Measurements from ENCODE around the gene ZMYM2.
A peak's percentile ranks its signal among the peaks of the same experiment; 100 is the strongest.
"Not testable (repeated sequence)": the region's sequence is repeated elsewhere in the genome, so short reads cannot be mapped to it uniquely, and the experiment has no call there.

The ZMYM2 gene

DNA sequence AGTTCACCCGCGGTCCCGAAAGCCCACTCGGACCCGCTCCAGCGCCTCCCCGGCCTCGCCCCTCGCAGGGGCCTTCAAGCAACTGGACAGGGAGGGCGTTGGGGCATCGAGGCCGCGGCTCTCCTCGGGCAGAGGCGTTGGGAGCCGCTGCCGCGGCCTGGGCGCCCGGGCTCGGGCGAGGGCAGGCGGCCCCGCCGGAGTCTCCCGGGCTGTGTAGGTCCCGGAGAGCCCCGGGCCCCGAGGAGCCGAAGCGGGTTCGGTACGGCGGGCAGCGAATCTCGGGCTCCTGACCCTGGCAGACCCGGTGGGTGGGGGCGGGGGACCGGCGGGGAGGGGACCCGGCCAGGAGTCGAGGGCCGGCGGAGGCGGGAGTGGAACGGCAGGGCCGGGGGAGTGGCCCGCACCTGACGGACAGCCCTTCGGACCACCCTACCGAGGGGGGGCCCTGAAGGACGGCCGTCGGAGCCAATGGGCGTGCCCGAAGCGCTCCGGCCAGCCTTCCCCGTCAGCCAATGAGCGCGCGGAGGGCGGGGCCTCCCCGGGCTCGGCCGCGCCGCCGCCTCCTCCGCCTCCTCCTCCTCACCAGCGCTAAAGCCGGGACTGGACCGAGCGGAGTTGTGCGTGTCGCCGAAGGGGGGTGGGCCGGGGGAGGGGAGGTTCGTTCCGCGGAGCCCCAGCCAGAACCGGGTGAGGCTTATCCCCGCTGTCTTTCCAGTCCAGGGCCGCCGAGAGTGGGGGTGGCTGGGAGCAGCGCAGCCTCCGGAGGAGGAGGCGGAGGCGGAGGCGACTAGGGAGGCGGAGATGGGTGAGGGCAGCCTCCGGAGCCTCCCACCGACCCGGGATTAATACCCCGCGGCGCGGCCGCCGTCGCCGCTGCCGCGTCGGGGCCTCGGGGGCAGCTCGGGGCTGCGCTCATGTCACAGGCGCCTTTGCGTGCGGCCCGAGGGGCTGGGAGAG, at the start of gene ZMYM2:
Gene ZMYM2 (plus strand): TSS at position 573 of the 957 bp plus-strand sequence. CDS start 34,346 bp downstream, outside the sequence.
- DNase-seq, result peak; percentile 95 to 99

DNA sequence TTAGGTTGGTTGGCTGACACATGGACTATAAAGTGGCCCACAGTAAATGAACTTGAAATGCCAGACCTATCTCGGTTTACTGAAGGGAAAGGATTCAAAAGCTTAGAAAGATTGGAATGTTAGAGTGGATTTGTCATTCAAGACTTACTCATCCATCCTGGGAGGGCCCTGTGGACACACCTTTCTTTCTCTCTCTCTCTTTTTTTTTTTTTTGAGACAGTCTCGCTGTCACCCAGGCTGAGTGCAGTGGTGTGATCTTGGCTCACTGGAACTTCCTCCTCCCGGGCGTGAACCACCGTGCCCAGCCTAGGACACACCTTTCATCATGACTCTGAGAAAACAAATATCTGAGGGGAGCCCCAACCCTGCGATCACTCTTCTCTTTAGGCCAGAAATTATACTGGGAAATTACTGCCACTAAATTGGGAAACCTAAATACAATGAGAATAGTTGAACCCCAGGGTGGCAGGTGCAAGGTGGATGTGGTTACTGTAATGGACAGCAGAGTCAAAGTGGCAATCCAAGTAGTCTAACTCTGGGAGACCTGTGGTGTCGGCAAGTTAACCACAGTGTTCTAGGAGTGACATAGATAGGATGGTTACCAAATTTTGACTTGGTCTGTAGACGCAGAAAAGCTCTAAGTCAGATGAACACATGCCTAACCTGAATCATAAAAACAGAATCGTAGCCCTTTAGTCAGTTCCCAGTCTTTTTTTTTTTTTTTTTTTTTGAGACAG, 48.0 kb upstream of the ZMYM2 start:
- DNase-seq, result no peak

DNA sequence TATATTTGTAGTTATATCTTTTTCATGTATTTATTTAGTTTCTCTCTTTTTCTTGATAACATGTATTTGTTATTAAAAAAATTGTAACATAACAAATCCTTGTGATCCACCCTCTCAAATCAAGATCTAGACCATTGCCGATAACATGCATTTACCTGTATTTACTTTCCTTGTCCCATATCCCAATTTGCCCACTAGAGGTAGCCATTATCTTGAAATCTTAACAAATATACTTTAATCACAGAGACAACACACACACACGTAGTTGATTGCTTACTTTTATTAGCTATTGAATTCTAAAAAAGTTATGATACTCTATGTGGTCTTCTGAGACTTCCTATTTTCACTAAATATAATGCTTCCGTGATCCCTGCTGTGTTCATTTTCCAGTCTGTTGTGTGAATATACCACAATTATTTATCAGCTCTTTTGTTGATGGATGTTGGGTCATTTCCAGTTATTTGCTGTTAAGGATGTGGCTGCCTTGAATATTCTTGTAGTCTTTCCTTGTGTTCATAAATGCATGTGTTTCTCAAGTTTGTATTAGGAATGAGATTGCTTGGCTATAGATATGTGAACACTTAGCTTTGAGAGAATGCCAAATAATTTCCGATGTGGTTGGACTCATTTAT, 31.3 kb upstream of the ZMYM2 start:
- no peak for DNase-seq

DNA sequence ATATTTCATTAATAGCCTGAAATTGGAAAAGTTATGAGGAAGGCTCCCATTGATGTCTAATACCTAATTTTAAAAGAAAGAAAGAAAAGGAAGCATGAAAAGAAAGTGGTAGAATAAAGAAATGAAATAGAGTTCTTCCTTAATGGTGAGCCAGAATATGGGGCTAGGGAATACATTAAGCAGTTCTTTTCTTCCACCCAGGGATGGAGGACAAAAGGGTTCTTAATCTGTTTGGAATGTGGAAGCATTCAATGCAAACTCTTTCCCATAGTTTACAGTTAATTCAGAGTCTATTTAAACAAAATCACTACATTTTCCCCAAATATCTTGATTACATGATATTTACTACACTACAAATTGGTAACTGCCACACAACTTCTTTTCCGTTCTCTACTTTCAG, 18.4 kb upstream of the ZMYM2 start:
- no peak for DNase-seq

DNA sequence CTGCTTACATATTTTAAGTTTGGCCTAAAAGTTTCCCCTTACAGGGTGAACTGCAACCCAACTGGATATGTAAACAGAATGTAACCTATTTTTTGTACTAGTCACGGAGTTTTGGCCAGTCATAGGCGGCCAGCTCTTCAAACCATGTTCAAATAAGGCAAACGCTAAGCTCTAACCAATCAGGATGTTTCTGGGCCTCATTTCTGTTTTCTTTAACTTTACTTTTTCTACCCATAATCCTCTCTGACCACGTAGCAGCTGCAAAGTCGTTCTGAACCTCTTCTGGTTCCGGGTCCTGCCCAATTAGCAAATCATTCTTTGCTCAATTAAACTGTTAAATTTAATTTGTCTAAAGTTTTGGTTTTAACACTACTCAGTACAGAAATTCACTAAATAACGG, 8.2 kb upstream of the ZMYM2 start:
- no peak for DNase-seq

DNA sequence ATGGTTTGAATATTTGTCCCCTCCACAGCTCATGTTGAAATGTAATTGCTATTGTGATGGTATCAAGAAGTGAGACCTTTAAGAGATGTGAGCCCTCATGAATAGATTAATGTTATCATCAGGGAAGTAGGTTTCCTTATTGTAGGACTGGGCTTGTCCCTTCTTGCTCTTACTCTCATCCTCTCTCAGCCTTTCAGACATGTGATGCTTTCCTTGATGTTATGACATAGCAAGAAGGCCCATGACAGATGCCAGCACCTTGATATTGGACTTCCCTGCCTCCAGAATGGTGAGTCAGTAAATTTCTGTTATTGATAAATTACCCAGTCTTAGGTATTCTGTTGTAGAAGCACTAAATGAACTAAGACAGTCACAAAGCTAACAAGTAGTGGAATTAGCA, 5.7 kb upstream of the ZMYM2 start:
- no peak for DNase-seq

DNA sequence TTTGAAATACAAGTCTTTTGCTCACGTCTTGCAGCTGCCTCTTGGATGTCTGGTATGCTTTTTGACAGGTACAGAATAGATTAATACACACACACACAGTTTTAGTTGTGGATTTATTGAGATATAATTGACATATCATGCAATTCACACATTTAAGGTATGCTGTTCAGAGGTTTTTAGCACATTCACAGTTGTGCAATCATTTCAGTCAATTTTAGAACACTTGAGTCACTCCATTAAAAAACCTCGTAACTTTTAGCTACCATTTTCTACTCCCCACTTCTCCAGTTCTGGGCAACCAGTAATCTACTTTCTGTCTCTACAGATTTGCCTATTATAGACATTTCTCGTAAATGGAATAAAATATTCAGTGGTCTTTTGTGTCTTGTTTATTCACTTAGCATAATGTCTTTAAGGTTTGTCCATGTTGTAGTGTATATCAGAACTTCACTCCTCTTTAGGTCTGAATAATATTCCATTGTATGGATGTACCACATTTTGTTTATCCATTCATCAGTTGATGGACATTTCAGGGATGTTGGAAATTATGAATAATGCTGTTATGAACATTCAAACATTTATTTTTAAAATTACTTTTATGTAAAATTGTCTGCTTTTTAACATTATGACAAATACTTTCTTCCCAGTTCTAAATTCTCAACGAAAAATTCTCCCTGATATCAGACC, 2.5 kb upstream of the ZMYM2 start:
- no peak for DNase-seq

DNA sequence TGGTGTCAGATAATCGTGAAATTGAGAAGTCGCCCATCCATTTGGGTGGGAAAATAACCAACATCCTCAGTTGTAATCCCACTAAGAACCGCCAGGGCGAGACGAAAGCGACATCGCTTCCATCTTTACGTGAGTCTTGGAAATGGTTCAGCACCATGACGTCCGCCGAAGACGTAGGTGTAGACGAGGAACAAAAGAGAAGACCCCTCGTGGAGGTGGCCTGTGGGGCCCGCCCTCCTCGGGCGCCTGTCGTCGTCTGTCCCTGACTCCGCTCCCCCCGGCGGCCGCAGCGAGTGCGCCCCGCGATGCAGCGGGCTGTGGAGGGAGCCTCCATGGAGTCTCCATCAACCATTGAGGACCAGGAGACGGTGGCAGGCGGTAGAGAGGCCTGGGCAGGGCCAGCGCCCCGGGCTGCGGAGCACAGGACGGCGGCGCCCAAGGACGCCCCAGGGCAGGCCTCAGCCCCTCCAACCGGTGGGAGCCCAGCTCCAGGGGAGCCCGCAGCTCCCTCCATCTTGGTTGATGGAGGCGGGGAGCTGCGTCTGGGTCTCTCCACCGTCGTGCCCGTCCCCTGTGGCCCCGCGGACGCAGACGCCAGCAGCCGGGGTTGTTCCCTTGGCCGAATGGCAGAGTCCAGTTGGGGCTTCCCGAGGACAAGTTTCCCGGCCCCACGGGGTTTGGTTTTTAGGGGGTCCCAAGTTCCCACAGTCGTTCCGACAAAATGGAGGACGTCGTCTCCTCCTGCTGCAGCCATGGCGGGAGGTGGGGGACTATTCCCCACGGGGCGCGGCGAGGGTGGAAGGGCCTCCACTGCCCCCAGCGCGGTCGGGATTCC, 990 bp upstream of the ZMYM2 start:
- DNase-seq, result peak; percentile 68 to 87

DNA sequence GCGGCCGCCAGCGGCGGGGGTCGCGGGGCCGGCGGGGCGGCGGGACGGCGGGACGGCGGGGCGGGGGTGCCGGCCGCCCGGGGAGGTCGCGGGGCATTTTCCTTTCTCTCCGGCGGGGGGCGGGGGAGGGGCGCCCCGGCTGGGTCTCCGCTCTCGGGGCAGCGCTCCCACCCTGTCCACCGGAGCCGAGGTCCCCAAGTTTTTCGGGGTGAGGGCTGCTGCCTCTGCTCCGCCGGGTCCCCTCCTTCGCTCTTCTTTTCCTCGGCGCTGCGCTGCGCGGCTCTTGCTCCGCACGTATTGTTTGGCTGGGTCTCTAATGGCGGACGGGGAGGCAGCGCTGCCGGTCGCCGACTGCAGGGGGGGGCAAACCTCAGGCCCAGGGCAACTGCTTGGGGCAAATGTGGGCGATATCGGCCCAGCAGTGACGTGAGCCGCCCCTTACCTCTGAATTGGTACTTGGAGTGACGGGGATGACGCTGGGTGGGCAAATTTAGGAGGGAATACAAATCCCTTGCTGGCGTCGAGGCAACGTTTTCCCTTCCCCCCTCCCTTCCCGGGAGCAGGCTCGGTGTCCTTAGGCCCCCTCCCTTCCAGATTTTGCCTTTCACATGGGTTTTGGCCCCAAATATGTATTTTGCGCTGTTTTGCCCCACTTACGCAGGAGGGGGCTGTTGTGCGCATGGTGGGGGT, 759 bp downstream of the ZMYM2 start:
- peak; percentile 65 to 70 for DNase-seq

DNA sequence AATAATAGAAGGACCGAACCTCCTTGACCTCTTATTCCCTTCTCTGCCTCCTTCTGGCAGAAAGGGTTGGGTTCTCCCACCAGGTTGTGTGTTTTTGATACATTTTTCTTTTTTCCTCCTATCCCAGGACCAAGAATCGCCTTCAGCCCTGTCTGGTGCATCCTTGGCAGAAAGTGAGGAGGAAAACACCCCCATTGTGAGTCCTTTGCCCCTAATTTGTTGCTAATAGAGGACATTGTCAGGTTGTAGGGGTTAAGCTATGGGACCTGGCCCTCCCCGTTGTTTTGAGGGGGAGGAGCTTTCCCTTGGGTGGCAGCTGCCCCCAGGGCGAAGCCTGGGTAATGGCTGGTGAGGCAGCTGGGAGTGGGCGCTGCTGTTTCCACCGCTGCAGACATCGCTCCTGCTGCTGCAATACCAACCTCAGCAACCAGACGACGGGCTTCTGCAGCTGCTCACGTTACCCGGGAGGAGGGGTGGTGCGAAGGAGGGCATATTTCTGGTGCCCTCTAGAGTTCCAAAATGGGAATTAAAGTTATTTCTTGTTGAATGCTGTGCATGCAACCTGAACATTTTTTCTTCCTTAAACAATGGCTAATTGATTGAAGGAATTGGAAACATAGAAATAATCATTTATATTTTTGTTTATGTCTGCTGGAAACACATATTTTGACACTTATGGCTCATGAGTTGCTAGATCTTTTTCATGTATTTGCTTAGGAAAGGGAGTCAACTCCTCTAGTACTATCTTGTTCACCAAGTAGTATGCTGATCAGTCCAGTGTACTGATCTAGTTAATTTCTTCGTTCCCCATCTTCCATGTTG, 1.5 kb downstream of the ZMYM2 start:
- peak; percentile 73 to 91 for DNase-seq

DNA sequence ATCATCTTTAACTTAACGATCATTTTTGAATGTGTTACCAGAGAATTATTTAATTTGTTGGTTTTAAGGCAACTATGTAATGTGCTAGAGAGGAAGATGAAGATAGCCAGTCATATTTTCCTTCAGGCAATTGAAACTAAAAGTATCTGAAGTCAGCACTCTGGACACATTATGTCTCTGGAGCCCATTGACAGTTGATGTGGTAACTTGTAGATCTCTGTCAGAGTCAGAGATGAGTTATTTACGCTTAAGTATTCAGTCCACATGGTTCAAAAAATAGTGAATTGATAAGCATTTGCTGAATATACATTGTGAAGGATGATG, 2.1 kb downstream of the ZMYM2 start:
- DNase-seq, result no peak

DNA sequence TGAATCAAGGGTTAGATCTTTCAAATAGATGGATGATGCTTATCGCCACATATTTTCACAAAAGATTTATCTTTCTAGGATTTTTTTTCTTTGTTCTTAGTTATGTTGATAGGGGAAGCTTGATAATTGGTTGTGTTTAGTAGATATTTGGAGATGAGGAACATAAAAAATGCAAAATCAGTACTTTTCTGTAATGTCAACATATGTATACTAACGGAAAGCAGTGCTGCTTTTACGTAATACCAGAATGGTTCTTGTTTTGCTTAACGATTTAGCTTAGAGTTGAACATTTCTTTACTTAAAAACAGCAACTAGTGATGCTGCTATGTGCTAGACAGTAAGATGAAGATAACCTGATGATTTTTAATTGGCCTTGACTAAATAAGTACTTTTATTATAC, 3.0 kb downstream of the ZMYM2 start:
- no peak for DNase-seq

DNA sequence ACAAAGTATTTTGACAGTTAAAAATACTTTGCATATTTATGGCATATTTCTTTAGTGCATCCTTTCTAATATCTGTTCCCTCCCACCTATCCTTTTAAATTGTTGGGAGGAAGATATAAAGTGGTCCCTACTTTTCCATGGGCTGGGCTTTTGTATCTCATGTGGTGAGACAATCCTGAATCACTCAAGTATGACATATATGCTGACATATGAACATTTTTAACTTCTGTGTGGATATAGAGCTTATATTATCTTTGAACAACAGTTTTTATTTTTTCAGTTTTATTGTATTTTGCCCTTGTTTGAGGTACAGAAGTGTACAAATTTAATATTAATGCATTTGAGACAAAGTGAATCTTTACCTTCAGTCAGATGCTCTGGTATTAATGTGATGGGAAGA, 3.4 kb downstream of the ZMYM2 start:
- no peak for DNase-seq

DNA sequence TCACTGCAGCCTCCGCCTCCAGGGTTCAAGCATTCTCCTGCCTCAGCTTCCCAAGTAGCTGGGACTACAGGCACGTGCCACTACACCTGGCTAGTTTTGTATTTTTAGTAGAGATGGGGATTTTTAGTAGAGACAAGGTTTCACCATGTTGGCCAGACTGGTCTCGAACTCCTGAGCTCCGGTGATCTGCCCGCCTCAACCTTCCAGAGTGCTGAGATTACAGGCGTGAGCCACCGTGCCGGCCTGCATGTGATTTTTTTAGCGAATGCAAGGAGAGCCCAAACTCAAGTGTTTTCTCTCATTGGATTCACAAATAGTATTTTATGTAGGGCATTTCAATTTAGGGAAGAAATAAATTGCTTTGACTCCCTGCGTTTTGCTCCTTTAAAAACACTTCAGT, 4.4 kb downstream of the ZMYM2 start:
- DNase-seq, result no peak

DNA sequence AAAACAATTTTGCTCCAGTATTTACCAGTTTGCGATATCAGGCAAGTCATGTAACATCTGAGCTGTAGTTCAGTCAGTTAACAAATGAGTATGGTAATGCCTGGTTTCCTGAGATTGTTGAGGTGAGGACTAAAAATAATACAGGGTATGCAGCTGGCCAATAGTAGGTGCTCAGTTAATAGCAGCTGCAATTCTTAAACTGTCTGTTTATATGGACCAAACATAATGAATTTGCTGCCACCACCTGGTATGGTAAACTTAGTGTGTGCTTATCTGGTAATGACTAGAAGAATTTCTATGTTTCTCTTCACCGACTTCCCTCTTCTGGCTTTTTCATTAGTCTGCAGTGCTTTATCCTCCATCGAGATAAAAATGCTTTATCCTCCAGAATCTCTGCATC, 9.1 kb downstream of the ZMYM2 start:
- DNase-seq, result no peak

DNA sequence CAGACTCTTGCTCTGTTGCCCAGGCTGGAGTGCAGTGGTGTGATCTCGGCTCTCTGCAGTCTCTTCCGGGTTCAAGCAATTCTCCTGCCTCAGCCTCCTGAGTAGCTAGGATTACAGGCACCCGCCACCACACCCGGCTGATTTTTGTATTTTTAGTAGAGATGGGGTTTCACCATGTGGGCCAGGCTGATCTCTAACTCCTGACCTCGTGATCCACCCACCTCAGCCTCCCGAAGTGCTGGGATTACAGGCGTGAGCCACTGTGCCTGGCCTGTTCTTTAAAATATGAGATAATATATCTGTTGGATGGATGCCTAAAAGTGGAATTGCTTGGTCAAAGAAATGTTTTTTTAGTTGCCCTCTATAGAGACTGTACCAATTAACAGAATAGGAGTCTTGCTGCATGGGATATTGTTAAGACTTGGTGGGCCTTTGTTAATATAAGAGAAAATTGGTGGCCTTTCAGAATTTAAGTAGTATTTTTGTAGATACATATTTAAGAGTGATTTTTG, 16.0 kb downstream of the ZMYM2 start:
- not testable (repeated sequence) for DNase-seq

DNA sequence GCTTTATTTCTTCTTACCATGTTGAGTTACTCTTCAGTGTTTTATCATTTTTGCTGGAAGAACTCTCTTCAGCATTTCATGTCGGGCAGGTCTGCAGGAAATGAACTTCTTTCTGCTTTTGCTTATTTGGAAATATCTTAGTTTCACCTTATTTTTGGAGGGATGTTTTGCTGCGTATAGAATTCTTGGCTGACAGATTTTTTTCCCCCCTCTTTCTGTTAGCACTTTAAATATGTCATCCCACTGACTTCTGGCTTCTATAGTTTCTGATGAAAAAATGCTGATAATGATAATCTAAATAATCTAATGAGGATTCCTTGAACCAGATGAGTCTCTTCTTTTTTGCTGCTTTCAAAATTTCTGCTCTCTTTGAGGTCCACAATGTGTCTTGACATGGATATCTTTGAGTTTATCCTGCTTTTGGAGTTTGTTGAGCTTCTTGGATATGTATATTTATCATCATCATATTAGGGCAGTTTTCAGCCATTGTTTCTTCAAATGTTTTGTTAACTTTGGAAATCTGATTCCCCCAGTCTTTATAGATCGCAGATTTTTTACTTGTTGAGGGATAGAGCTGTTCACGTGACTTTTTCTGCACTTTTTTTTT, 20.4 kb downstream of the ZMYM2 start:
- DNase-seq, result no peak

DNA sequence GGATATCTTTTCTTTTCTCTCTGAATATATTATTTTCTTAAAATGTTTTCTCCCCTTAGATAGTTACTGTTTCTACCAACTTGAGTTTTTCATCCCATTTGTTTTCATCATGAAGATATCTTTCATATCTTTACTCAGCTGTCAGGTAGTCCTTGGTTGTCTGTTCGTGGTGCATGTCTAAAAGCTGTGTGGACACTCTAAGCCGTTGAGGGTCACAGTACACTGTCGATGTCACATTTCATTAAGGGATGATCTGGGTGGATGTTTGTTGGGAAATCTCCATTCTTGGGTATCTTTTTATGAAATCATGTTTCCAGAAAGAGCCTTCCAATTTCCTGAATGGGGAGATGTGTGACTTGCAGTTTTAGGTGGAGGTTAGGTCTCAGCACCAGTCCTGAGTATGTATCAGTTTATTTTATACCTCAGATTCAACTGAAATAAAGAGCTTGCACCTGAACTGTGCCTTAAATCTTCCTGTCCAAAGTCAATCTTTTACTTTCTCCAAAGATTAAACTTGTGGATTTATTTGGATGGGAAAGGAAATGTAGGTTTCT, 23.2 kb downstream of the ZMYM2 start:
- no peak for DNase-seq

DNA sequence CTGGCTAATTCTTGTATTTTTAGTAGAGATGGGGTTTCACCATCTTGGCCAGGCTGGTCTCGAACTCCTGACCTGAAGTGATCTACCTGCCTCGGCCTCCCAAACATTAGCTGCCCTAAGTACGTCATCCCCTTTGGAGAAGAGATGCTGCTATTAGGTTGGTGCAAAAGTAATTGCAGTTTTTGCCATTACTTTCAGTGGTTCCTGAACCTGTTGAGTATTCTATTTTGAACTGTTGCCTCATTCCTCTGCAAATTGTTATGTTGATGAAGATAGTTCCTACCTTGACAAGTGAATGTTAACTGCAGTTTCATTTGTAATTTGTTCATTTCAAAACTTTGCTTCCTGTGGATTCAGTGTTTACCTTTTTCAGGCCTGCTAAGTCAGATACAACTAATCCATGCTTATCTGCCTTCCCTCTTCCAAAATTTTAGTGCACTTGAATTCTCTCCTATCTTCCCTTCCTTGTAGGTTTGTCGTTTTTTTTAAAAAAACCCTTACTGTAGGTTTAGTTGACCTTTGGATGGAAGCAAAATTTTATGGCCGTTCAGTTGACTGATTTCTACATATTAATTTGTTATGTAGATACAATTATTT, 24.0 kb downstream of the ZMYM2 start:
- DNase-seq, result no peak

All from stimulated activated CD4-positive, alpha-beta T cell treated with anti-CD3 and anti-CD28 coated beads, Interleukin-4, amount 100 ng/mL, for 4 hours (primary cell).